SK-N-MC (cell line): Measurements from ENCODE around the gene FBXO10.

Experiments used
- EZH2 ChIP-seq: fragments of 200-600 bp; sonication (generic); IDR thresholded peaks from one replicate; pipeline ENCODE4 v1.6.1; 2017; ENCODE audit warnings: antibody characterized with exemption
- POLR2AphosphoS5 ChIP-seq: IDR thresholded peaks from 2 replicates; pipeline ENCODE4 v1.6.1; 2012; ENCODE audit warnings: mild to moderate bottlenecking, low read depth, low read length, borderline replicate concordance

DNA sequence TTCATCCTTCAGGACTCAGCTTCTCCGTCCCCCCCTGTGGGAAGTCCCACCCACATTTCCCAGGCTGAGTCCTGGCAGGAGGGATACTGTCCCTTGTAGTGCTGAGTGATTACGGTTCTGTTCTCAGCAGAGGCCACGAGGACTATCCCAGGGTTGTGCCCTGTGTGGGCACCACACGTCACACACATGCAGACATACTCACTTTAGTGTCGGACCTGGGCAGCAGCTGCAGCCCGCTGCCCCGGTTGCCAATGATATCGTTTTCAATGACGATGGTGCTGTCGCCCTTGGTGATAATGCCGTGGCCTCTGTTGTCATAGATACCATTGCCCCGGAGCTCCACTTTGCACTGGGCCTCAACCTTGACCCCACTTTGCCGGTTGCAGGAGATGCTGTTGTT, 58.3 kb downstream of the FBXO10 start:
- no peak for TF ChIP-seq EZH2
- TF ChIP-seq POLR2AphosphoS5: no peak
